Activated naive CD4-positive, alpha-beta T cell treated with anti-CD3 and anti-CD28 coated beads for 36 hours (primary cell): ENCODE results near the gene DMKN. TPM values are rescaled to one million over a fixed set of nuclear protein-coding genes. Genes with fewer than 3 reads are reported as not detected.

Experiments
- CTCF ChIA-PET: fragments of 350-600 bp; sonication (Branson Sonifier 250); formaldehyde crosslinking; loops from one replicate; lab custom pipeline; 2021; ENCODE audit warnings: antibody characterized with exemption; lab: Charles Lee
- DNase-seq: peaks from one replicate; pipeline ENCODE4 v3.0.0-alpha.2; 2020
- H3K27ac Mint-ChIP-seq: one replicate; pipeline ENCODE4 v1.8.0; 2021; ENCODE audit warnings: mild to moderate bottlenecking, mixed read lengths
- H3K27me3 Mint-ChIP-seq: one replicate; pipeline ENCODE4 v1.8.0; 2021; ENCODE audit warnings: low read depth, mixed read lengths
- H3K36me3 Mint-ChIP-seq: one replicate; pipeline ENCODE4 v1.8.0; 2021; ENCODE audit warnings: low read depth, mixed read lengths
- H3K4me1 Mint-ChIP-seq: one replicate; pipeline ENCODE4 v1.8.0; 2021; ENCODE audit warnings: low read depth, mixed read lengths
- H3K4me3 Mint-ChIP-seq: one replicate; pipeline ENCODE4 v1.8.0; 2021; ENCODE audit warnings: mild to moderate bottlenecking, moderate library complexity, mixed read lengths
- H3K9me3 Mint-ChIP-seq: one replicate; pipeline ENCODE4 v1.8.0; 2021; ENCODE audit warnings: mixed read lengths
- intact Hi-C: fragments of 100-400 bp; cut with micrococcal nuclease; formaldehyde crosslinking; loops from one replicate; pipeline ENCODE4 v1.15.1; 2023
- total RNA-seq, 2 experiments: library from RNA; stranded (reverse); gene quantifications; one replicate each; pipeline ENCODE4 v1.2.3, GENCODE V29; 2021

Gene DMKN
- total RNA-seq = 1 to 10 TPM in 1 of 2 experiments, under 1 TPM in 1; 0.86 to 1.7 TPM

- CTCF ChIA-PET = interaction anchor here (0.7 to 1.5 kb wide), 2 partner anchors 18 to 20 kb away, joined by 3 to 5 read pairs; no protein-coding TSS in a partner anchor
- intact Hi-C loops = no loop called here
These were observed at the start of gene DMKN for GRCh38 chr19:35513628-35514281. Gene DMKN, minus strand, starts transcription at chr19:35513649. Its CDS starts 174 bp downstream, at chr19:35513475.

GRCh38 chr19:35562776-35563175 lies 49.3 kb upstream of the DMKN start:
- Mint-ChIP-seq H3K27me3 (peaks cover 35% of the 10 kb centered on the region), H3K36me3 (no peaks in the 10 kb centered on the region), H3K4me3 (no peak overlapping the region), H3K4me1 (peaks cover 8% of the 10 kb centered on the region), H3K27ac (no peak overlapping the region), H3K9me3 (no peaks in the 10 kb centered on the region)
- intact Hi-C loops = no loop called here
- no peak for DNase-seq
- CTCF ChIA-PET = interaction anchor here (0.8 kb wide), 1 partner anchor 13 kb away, joined by 3 read pairs; no protein-coding TSS in a partner anchor

More at GRCh38 chr19:35513628-35514281, at the start of gene DMKN:
- H3K27me3 Mint-ChIP-seq = peaks cover 24% of the 10 kb centered on the region
- H3K36me3 Mint-ChIP-seq = no peaks in the 10 kb centered on the region
- no peak within 1 kb of the TSS for H3K4me3 Mint-ChIP-seq
- H3K4me1 Mint-ChIP-seq = peaks cover 15% of the 10 kb centered on the region
- no peaks in the 10 kb centered on the region for H3K9me3 Mint-ChIP-seq
- H3K27ac Mint-ChIP-seq = no peak within 1 kb of the TSS
- no peak for DNase-seq

GRCh38 chr19:35562336-35562735 lies 48.9 kb upstream of the DMKN start:
- no peak for DNase-seq
- Mint-ChIP-seq H3K9me3 (no peaks in the 10 kb centered on the region), H3K27ac (no peak overlapping the region), H3K4me1 (peaks cover 9% of the 10 kb centered on the region), H3K27me3 (peaks cover 35% of the 10 kb centered on the region), H3K36me3 (no peaks in the 10 kb centered on the region), H3K4me3 (no peak overlapping the region)
- intact Hi-C loops = no loop called here
- CTCF ChIA-PET = no interaction called here

GRCh38 chr19:35561436-35561835 lies 48.0 kb upstream of the DMKN start:
- no peak for DNase-seq
- Mint-ChIP-seq H3K27me3 (peaks cover 36% of the 10 kb centered on the region), H3K4me3 (no peak overlapping the region), H3K27ac (no peak overlapping the region), H3K36me3 (no peaks in the 10 kb centered on the region), H3K9me3 (no peaks in the 10 kb centered on the region), H3K4me1 (peaks cover 12% of the 10 kb centered on the region)
- CTCF ChIA-PET = no interaction called here
- intact Hi-C loops = no loop called here

- CTCF ChIA-PET = no interaction called here
- DNase-seq = no peak
- intact Hi-C loops = no loop called here
- Mint-ChIP-seq H3K4me1 (peaks cover 12% of the 10 kb centered on the region), H3K36me3 (no peaks in the 10 kb centered on the region), H3K27me3 (peaks cover 36% of the 10 kb centered on the region), H3K9me3 (no peaks in the 10 kb centered on the region), H3K4me3 (no peak overlapping the region), H3K27ac (no peak overlapping the region)
These were observed 47.2 kb upstream of the DMKN start for GRCh38 chr19:35560677-35561076.

- DNase-seq = no peak
- no peaks in the 10 kb centered on the region for H3K9me3 Mint-ChIP-seq
- H3K27ac Mint-ChIP-seq = no peak overlapping the region
- CTCF ChIA-PET = no interaction called here
- H3K36me3 Mint-ChIP-seq = no peaks in the 10 kb centered on the region
- no peak overlapping the region for H3K4me3 Mint-ChIP-seq
- peaks cover 32% of the 10 kb centered on the region for H3K27me3 Mint-ChIP-seq
- intact Hi-C loops = no loop called here
- H3K4me1 Mint-ChIP-seq = peaks cover 12% of the 10 kb centered on the region
These were observed 46.8 kb upstream of the DMKN start for GRCh38 chr19:35560271-35560670.

GRCh38 chr19:35559781-35560180 lies 46.3 kb upstream of the DMKN start:
- Mint-ChIP-seq H3K27me3 (peaks cover 31% of the 10 kb centered on the region), H3K27ac (no peak overlapping the region), H3K36me3 (no peaks in the 10 kb centered on the region), H3K4me1 (peaks cover 12% of the 10 kb centered on the region), H3K4me3 (no peak overlapping the region), H3K9me3 (no peaks in the 10 kb centered on the region)
- no peak for DNase-seq
- CTCF ChIA-PET = interaction anchor here (1.2 kb wide), 1 partner anchor 12 kb away, joined by 4 read pairs; no protein-coding TSS in a partner anchor
- intact Hi-C loops = no loop called here

- intact Hi-C loops = no loop called here
- Mint-ChIP-seq H3K4me3 (no peak overlapping the region), H3K27ac (no peak overlapping the region), H3K4me1 (peaks cover 12% of the 10 kb centered on the region), H3K36me3 (no peaks in the 10 kb centered on the region), H3K27me3 (peaks cover 30% of the 10 kb centered on the region), H3K9me3 (no peaks in the 10 kb centered on the region)
- CTCF ChIA-PET = interaction anchor here (1.2 kb wide), 1 partner anchor 11 kb away, joined by 4 read pairs; no protein-coding TSS in a partner anchor
- DNase-seq = no peak
These were observed 45.8 kb upstream of the DMKN start for GRCh38 chr19:35559281-35559659.

- Mint-ChIP-seq H3K9me3 (no peaks in the 10 kb centered on the region), H3K27ac (no peak overlapping the region), H3K27me3 (peaks cover 29% of the 10 kb centered on the region), H3K36me3 (no peaks in the 10 kb centered on the region), H3K4me1 (peaks cover 12% of the 10 kb centered on the region), H3K4me3 (no peak overlapping the region)
- CTCF ChIA-PET = interaction anchor here (0.7 to 1.2 kb wide), 3 partner anchors 11 to 64 kb away, joined by 3 to 6 read pairs (median 4); no protein-coding TSS in a partner anchor
- intact Hi-C loops = no loop called here
- no peak for DNase-seq
These were observed 45.2 kb upstream of the DMKN start for GRCh38 chr19:35558400-35559280.

- Mint-ChIP-seq H3K36me3 (no peaks in the 10 kb centered on the region), H3K4me1 (peaks cover 12% of the 10 kb centered on the region), H3K27me3 (peaks cover 29% of the 10 kb centered on the region), H3K9me3 (no peaks in the 10 kb centered on the region), H3K27ac (no peak overlapping the region), H3K4me3 (peak overlapping the region; percentile 64)
- intact Hi-C loops = no loop called here
- peak; percentile 56 for DNase-seq
- CTCF ChIA-PET = interaction anchor here (0.6 to 1.8 kb wide), 4 partner anchors 9 to 119 kb away, joined by 3 to 8 read pairs (median 5); no protein-coding TSS in a partner anchor
These were observed 44.3 kb upstream of the DMKN start for GRCh38 chr19:35557539-35558399.

GRCh38 chr19:35556846-35557538 lies 43.5 kb upstream of the DMKN start:
- Mint-ChIP-seq H3K27ac (no peak overlapping the region), H3K9me3 (no peaks in the 10 kb centered on the region), H3K4me3 (peak overlapping the region; percentile 36), H3K36me3 (no peaks in the 10 kb centered on the region), H3K4me1 (peaks cover 12% of the 10 kb centered on the region), H3K27me3 (peaks cover 27% of the 10 kb centered on the region)
- intact Hi-C loops = no loop called here
- DNase-seq = no peak
- CTCF ChIA-PET = interaction anchor here (0.6 to 1.8 kb wide), 4 partner anchors 9 to 119 kb away, joined by 4 to 8 read pairs (median 6); no protein-coding TSS in a partner anchor
